ENCODE results near the gene RGS7. TPM values are rescaled to one million over a fixed set of nuclear protein-coding genes. Genes with fewer than 3 reads are reported as not detected.
"Not testable (repeated sequence)": the region's sequence is repeated elsewhere in the genome, so short reads cannot be mapped to it uniquely, and the experiment has no call there.

The RGS7 gene
- total RNA-seq, 2 donors from 2014 or later, result not detected

- intact Hi-C loops (cut with DNase I), result no loop called here
- no peak for DNase-seq
Observed at GRCh38 chr1:241336335-241336734, 20.7 kb downstream of the RGS7 start.

DNA sequence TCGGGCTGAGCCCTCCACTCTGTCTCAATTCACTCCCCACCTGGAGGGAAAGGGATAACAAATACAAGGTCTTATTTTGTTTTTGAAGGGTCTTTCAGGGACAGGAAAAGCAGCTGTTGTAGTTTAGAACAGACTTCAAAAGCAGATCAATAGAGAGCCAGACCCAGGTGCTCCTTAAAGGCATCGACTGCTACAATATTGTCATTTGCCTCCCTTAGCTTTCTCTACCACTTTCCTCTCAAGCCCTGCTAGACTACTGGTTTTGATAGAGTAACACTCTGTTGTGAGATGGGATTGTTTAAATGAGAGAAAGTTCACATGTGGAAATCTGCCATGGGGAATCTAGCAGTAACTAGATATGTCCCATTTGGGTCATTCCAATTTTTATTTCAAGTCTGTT is 24.0 kb downstream of the RGS7 start:
- intact Hi-C loops (cut with DNase I), result no loop called here
- no peak for DNase-seq
- ATAC-seq, result no peak

More at GRCh38 chr1:241336335-241336734, 20.7 kb downstream of the RGS7 start:
- no peak for ATAC-seq

- DNase-seq (no peak), ATAC-seq (no peak)
- intact Hi-C loops (cut with DNase I), result no loop called here
Observed at GRCh38 chr1:241332037-241332409, 25.0 kb downstream of the RGS7 start.

GRCh38 chr1:241331328-241332036 is 25.5 kb downstream of the RGS7 start:
- intact Hi-C loops (cut with DNase I), result no loop called here
- DNase-seq, result no peak
- no peak for ATAC-seq

DNA sequence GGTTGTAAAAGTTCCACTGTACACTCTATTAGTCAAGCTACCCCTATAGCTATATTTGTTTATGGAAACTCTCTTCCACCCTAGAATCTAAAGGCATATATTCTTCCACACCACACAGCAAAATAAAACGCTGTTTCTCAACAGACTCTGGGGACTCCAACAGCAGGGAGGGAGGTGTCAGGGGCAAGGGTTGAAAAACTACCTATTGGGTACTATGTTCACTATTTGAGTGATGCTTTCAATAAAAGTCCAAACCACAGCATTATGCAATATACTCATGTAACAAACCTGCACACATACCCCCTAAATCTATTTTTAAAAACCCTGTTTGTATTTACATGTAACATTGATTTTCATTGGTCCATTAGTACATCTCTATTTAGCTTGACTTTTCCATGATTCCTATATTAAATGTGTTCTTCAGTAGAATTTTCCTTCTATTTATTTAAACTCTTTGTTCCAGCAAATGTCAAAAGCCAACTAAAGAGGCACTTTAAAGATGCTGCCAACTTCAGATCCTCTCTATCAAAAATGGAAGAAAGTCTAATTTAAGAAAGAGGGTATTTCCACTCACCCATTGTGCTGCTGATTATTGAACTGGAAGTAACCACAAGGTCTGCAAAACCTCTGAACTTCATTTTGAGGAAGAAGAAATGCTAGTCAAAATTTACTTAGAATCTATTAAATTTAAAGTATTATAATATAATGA is 26.2 kb downstream of the RGS7 start:
- ATAC-seq, result no peak
- intact Hi-C loops (cut with DNase I), result no loop called here

GRCh38 chr1:241325456-241325855 is 31.5 kb downstream of the RGS7 start:
- no peak for DNase-seq
- intact Hi-C loops (cut with DNase I), result no loop called here
- ATAC-seq, result no peak

More for the DNA sequence above, 26.2 kb downstream of the RGS7 start:
- no peak for DNase-seq

DNA sequence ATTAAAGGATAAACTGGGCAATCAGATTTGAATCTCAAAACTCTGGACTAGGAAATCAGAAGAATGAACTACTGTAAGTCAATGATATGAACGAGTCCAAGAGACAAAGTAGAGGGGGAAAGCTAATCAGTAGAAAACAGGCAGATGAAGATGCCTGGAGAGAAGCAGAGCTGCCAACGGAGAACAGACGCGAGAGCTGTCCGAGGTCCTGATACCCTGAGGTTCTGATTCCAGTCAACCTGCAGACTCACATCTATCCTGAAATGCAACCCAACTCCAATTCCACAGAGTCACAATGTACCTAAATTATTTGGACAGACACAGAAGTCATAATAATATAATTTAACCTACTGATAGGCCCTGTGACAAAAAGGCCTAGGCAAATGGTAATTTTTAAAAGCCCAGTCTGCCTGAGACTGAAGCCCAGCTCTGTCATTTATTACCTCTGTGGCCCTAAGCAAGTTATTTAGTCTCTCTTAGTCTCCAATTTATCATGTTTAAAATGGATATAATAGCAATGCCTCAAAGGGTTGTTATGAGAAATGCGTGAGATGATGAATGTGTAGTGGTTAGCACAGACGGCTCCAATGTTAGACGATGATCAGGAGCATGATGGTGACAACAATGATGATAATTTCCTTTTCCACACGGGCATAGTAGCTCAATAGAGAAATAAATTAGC is 33.4 kb downstream of the RGS7 start:
- DNase-seq, result peak; percentile 21
- no peak for ATAC-seq
- intact Hi-C loops (cut with DNase I), result no loop called here

GRCh38 chr1:241317676-241318075 is 39.3 kb downstream of the RGS7 start:
- intact Hi-C loops (cut with DNase I), result no loop called here
- ATAC-seq, result peak in 1 of 2 donors; percentile 30
- no peak for DNase-seq

GRCh38 chr1:241316372-241316771 is 40.6 kb downstream of the RGS7 start:
- ATAC-seq (no peak), DNase-seq (no peak)
- intact Hi-C loops (cut with DNase I), result no loop called here

DNA sequence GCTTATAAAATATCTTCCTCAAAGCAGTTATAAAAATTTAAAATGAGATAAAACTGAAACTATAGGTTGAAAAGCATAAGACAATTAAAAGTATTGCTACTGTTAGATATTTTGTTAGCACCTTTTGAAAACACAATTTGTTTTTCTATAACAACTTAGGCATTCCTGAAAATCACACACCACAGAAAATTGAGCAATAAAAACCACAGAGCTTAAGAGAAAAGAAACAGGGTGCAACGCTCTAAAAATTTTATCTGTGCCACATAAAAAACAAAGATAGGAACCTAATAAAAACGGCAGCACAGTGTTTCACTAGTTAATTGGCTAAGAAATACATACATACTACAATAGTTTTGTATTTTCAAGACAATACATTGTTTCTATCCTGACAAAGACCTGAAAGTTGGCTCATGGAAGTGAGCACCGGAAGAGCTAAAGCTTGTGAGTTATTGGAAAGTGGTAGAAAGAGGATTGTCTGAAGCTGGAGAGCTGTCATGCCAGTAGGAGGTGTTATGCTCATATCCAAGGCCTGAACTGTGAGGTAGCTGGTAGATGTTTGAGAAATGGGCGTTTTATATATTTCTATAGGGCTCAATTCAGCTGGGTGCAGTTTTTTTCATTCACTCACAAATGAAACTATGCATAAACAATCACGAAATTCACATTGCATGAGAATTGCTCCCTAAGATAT is 45.8 kb downstream of the RGS7 start:
- no peak for DNase-seq
- intact Hi-C loops (cut with DNase I), result no loop called here
- no peak for ATAC-seq

- intact Hi-C loops (cut with DNase I), result no loop called here
- ATAC-seq (no peak), DNase-seq (no peak)
Observed at GRCh38 chr1:241310451-241310850, 46.6 kb downstream of the RGS7 start.

DNA sequence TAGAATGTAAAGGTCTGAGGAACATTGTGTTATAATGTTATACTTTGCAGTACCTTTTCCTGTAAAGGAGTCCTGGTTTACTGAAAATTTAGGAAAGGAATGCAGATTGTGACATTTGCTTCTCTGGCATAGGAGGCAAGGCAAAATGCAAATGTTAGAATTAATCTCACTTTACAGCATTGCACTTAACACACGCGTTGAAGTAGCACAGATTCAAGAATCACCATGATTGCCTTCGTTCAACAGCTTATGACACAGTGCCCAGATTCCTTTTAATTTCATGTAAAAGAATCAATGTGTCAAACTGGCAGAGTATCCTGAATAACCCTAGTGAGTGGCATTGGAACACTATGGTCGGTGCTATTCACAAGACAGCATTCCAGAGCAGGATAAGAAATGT is 47.4 kb downstream of the RGS7 start:
- ATAC-seq, result no peak
- intact Hi-C loops (cut with DNase I), result no loop called here
- no peak for DNase-seq

DNA sequence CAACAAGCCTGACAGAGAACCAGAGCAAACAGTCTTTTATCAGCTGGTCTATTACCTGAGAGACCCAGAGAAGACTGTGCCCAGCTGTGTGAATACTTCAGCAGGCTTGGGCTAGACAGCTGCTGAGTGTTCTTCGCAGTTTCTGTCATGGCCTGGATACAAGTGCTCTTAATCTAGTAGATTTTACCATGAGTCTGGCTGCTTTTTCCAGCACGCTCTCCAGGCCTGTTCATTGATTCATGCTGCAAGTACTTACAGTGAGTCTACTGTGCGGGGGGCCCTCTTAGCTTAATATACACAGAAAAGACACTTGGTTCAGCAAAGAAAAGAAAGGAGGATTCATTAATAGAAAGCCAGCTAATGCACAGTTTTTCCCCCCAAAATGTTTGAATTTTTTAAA is 48.5 kb downstream of the RGS7 start:
- DNase-seq (no peak), ATAC-seq (no peak)
- intact Hi-C loops (cut with DNase I), result no loop called here

DNA sequence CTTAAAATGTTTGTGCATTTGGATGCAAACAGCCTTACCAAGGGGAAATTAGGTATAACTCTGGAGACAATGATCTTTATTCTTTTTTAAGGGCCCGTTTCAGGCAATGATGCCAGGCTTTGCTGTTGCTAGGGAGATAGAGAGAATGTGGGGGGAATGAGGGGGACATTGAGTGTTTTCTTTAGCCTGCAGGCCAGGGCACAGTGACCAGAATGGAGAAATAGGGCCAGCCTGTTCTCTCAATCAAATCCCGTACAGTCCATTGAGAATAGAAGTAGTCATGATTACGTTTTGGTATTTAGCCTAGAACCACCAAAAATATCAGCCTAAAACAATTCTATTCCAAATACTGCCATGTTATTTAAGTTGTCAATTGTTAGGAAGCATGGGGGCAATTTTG is 49.0 kb downstream of the RGS7 start:
- ATAC-seq (no peak), DNase-seq (no peak)
- intact Hi-C loops (cut with DNase I), result no loop called here

- no peak for ATAC-seq
- intact Hi-C loops (cut with DNase I), result no loop called here
- DNase-seq, result no peak
Observed at GRCh38 chr1:241306125-241306790, 50.7 kb downstream of the RGS7 start.

DNA sequence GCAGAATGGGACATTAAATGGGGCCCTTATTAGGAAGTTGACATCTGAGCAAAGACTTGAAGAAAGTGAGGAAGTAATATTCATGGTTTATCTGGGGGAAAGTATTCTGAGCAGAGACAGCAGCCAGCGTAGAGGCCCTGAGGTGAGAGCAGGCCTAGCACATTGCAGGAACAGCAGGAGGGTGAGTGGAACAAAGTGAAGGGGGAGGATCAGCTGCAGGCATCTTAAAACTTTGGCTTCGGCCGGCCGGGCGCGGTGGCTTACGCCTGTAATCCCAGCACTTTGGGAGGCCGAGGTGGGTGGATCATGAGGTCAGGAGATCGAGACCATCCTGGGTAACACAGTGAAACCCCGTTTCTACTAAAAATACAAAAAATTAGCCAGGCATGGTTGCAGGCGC is 55.0 kb downstream of the RGS7 start:
- DNase-seq; intact Hi-C loops (cut with DNase I); ATAC-seq: not testable (repeated sequence)

DNA sequence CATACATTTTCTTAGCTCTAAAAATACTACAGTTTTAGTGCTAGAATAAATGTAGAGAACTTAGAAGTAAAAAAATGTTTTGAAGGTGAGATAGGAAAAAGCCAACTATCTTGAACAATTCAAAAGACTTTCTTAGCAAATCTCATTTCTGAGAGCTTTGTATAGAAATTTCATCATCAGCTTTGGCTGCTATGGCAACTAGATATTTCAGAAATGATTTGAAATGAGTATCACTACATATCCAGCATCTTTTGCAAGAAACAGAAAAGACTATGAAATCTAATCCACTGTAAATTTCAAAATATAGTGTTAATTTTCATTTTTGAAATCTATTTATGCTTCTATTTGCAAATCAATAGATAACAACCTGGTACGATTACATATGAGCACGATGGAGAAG is 57.7 kb downstream of the RGS7 start:
- intact Hi-C loops (cut with DNase I), result no loop called here
- ATAC-seq (no peak), DNase-seq (no peak)

GRCh38 chr1:241292973-241293372 is 64.0 kb downstream of the RGS7 start:
- DNase-seq, result no peak
- intact Hi-C loops (cut with DNase I), result no loop called here
- ATAC-seq, result no peak

- ATAC-seq; DNase-seq; intact Hi-C loops (cut with DNase I): not testable (repeated sequence)
Observed at GRCh38 chr1:241291548-241291947, 65.5 kb downstream of the RGS7 start.

All from left cardiac atrium (tissue), 4 donors.